Measurements from ENCODE around the gene CHTF8.
"Not testable (repeated sequence)": the region's sequence is repeated elsewhere in the genome, so short reads cannot be mapped to it uniquely, and the experiment has no call there.

CHTF8 gene

DNA sequence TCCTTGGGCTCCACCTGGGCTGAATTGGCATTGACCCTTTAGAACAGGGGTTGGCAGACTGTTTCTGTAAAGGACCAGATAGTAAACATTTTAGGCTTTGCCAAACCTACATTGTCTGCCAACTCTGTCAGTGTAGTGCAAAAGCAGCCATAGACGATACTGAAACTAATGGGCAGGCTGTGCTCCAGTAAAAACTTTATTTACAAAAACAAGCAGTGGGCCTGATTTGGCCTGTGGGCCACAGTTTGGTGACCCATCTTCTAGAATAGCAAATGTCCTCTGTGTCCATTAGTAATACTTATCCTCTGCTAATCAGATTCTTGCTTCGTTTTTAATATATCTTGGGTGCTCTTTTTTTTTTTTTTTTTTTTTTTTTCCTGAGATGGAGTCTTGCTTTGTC, 6.2 kb upstream of the CHTF8 start:
- no peak for DNase-seq

DNA sequence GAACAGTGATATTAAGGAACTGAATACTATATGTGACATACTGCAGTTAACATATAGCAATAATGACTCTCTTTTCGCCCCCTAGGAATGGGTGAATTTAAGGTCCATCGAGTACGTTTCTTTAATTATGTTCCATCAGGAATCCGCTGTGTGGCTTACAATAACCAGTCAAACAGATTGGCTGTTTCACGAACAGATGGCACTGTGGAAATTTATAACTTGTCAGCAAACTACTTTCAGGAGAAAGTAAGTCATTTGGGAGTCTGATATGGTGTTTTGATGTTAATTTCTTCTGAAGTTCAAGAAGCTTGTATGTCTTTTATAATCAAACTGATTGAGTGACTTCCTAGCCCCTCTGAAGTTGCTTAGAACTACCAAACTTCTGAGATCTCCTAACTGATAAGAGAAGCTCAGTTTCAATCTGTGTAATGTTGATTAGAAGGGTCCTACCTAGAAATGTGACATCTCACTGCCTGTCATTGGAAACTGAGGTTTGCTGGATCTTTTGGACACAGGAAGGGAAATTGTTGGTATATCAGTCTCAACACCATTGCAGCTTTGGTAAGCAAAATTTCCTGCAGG, 1.1 kb upstream of the CHTF8 start:
- DNase-seq, result peak in 1 of 2 experiments; percentile 17

DNA sequence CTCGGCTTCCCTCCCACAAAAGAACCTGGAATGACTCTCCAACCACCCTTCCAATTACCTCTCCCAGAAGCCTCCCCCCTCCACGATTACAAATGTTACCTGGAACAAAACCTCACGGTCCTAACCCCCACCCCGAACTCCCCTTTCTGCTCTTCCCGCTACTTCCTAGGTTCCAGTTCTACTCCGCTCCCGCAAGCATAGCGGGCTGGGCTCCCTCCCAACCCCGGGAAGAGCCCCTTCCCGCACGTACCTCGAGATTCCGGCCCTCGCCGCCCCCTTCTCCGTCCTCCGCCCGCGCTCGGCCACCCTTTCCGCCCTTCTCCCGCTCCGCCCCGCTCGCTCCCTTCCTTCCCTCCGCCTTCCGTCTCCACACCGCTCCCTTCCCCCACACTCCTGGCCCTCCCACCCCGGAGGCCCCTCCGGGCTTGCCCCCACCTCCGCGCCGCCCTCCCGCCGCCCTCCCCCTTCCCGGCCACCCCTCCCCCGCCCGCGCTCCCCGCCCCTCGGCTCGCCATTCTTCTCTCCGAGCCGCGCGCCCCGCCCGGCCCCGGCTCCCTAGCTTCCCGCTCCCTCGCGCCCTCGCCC, 457 bp downstream of the CHTF8 start:
- DNase-seq, result peak; percentile 51 to 64

DNA sequence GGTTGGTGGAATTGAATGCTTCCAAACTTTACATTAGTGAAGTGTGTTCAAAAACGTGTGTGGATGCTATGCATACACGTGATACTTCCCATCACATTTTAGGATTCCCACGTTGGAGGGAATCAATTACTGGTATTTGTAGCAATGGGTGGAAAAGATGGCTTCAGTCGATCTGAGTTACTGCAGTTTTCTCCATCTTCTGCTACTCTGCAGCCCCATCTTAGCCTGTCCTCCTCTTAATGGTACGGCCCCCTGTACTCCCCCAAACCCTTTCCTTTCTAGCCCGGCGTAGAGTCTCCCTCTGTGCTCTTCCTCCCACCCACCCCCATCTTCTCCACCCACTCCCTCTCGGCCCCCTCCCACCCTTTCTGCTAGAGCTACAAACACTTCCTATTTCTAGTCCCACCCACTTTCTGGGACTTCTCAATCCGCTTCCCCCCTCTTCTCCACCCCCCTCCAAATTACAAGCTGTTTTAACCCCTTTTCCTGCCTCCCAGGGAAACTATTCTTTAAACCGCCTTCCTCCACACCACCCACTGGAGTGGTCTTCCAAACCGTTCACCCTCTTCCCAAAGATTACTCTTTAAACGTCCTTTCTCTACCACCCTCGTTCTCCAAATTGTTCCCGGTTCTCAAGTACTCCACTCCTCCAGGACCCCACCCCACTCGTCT, 1.1 kb downstream of the CHTF8 start:
- peak; percentile 48 to 71 for DNase-seq

DNA sequence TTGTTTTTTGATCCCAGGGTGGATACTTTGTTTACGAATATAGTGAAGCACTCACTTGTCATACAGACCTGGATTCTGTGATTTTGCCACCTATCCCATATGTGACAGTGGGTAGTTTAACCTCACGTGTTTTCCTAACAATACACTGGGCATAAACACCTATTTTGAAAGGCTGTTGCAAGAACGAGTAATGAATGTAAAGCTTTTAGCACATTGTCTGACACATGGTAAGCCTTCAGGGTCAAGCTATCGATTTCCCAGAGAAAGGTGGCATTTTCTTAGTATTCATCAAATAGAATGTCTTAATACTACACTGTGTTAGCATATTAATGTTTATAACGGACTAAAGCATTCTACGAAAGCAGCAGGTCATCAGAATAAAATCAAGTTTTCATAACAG, 1.9 kb downstream of the CHTF8 start:
- DNase-seq, result peak in 1 of 2 experiments; percentile 34

DNA sequence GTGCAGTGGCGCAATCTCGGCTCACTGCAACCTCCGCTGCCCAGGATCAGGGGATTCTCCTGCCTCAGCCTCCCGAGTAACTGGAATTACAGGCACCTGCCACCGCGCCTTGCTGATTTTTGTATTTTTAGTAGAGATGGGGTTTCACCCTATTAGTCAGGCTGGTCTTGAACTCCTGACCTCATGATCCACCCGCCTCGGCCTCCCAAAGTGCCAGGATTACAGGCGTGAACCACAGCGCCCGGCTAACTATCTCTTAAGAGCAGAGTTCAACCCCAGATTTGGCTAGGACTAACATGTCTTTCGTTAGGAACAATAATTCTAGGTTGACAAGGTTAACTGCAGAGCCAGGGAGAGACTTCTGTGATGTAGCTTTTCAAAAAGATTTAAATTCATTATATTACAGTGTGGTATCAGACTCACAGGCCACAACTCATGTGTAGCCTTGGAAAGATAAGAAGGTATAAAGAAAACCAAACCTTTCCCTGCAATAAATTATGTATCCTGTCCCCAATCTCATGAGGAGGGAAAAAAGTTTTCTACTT, 4.3 kb downstream of the CHTF8 start:
- no peak for DNase-seq

DNA sequence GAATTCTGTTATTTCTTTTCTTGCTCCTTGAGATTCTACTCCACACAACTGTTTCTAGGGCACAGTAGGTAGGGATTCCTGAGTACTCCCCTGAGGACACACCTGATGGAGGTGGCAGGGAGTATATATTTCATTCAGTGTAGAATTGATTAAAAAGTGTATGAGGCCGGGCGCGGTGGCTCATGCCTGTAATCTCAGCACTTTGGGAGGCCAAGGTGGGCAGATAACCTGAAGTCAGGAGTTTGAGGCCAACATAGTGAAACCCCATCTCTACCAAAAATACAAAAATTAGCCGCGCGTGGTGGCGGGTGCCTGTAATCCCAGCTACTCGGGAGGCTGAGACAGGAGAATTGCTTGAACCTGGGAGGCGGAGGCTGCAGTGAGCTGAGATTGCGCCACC, 5.6 kb downstream of the CHTF8 start:
- not testable (repeated sequence) for DNase-seq

DNA sequence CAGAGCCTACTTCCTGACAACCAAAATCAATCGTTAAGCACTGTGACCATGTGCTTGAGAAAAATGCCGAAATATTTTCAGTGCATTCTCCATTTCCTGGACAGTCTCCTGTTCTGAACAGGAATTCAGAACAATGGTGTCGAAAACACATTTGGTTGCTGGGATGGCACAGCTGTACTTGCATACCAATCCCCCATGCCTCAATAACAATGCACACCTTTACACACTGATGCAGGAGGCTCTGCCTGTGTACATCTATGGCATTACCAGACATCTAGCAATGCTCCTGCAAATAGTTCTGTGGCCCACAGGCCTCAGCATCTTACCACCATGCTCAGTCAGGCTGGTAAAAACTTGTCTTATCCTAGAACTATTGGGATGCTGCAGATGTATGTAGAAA, 6.2 kb downstream of the CHTF8 start:
- no peak for DNase-seq

DNA sequence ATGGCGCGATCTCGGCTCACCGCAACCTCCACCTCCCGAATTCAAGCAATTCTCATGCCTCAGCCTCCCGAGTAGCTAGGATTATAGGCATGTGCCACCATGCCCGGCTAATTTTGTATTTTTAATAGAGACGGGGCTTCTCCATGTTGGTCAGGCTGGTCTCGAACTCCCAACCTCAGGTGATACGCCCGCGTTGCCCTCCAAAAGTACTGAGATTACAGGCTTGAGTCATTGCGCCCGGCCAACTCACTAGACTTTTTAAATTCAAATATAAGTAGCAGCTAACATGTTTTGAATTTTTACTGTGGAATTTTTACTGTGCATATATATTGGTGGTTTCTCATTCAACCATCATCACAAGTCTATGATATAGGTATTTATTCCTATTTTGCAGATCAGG, 7.4 kb downstream of the CHTF8 start:
- not testable (repeated sequence) for DNase-seq

DNA sequence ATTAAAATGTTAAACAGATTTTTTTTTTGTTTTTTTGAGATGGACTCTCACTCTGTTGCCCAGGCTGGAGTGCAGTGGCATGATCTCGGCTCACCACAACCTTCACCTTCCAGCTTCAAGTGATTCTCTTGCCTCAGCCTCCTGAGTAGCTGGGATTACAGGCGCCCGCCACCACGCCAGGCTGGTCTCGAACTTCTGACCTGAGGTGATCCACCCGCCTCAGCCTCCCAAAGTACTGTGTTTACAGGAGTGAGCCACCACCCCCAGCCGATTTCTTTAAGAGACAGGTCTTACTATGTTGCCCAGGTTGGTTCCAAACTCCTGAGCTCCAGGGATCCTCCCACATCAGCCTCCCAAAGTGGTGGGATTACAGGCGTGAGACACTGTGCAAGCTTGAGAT, 8.0 kb downstream of the CHTF8 start:
- DNase-seq, result not testable (repeated sequence)

DNA sequence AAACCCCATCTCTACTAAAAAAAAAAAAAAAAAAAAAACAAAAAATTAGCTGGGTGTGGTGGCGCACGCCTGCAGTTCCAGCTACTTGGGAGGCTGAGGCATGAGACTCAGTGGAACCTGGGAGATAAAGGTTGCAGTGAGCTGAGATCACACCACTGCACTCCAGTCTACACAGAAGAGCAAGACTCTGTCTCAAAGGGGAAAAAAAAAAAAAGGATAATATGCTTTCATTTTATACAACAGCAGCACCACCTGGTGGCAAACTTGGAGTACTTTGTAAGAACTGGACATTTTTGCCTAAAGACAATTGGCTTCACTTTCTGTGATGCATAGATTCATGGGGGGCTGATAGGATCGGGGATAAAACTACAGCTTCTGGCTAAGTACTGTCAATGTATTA, 8.5 kb downstream of the CHTF8 start:
- peak; percentile 51 to 88 for DNase-seq

DNA sequence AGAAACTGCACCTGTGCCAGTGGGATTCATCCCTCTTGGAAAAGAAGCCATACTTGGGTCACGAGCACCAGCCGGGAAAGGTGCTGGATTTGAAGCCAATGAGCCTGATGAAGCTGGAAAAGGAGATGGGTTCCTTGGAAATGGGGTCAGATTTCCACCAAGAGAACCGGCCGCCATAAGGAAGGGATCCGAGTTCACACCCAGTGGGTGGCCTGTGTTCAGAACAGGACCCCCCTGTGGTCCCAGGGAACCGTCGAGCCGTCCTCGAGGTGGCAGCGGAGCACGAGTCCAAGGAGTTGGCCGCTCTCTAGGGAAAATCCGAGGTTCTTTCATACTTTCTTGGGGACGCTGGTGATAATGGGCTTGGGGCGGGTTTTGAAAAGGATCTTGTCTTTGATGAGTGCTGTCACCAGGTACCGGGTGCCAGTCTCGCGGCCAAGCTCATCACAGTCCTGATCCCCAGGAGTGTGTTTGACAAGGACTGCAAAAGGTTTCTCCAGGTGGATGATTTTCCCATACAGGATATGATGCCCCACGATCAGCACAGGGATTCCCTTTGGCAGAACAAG, 12.2 kb downstream of the CHTF8 start:
- no peak for DNase-seq

DNA sequence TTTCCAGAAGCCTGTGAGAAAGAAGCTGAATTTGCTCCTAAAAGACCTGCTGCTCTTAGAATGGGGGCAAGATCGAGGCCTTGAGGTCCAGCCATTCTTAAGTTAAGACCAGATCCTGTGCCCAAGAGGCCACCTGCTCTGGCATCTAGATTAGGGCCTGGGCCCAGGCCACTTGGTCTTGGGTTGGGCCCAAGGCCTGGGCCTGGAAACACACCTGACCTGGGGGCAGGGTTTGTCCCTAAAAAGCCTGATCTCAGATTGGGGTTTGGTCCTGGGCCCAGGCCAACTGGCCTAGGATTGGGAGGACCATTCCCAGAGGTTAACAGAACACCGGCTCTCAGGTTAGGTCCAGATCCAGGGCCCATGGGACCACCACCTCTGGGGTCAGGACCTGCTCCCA, 12.9 kb downstream of the CHTF8 start:
- no peak for DNase-seq

DNA sequence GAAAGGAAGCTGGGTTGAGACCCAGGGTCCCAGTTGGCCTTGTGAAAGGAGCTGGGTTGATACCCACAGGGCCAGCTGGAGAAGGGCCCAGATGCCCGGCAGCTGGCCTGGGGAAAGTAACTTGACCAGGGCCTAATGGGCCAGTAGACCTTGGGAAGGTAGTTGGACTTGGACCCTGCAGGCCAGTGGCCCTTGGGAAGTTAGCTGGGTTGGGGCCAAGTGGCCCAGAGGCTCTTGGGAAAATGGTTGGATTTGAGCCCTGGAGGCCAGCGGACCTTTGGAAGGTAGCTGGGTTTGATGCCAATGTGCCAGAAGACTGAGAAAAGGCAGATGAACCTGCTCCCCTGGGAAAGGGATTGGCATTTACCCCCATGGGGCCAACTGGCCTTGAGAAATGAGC, 13.4 kb downstream of the CHTF8 start:
- DNase-seq, result no peak

DNA sequence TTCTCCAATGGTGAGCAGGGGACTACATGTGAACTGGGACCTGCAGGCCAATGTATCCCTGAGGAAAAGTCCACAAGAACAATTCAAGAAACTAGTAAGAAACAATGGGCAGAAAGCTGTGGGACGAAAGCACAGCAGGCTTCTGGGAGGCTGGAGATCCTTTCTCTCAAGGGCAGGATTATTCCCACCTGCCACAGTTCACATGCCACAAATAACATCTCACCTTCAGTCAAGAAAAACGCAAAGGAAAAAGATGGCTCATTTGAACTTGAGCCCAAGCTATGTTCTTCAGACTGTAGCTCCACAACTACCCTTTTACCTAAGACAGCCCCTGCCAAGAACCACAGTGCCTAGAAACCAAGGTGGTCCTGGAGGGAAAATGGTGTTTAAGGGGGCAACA, 13.9 kb downstream of the CHTF8 start:
- no peak for DNase-seq

DNA sequence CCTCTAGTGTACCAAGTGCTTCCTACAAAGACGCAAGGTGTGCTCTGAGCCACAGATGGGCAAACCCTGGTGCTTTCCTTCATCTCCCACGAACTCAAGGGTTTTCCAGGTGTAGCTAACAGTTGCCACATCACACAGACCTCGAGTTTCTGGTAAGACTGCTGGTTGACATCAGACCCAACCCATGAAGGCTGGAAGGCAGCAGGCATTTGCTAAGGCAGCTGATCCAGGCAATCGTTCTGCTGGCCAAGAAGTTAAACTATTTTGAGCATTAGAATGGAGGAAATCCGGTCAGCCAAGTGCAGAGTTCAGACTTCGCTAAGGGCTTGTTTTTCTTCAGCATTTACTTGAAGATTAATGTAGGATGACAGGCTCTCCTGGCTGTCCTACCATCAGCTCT, 15.5 kb downstream of the CHTF8 start:
- no peak for DNase-seq

DNA sequence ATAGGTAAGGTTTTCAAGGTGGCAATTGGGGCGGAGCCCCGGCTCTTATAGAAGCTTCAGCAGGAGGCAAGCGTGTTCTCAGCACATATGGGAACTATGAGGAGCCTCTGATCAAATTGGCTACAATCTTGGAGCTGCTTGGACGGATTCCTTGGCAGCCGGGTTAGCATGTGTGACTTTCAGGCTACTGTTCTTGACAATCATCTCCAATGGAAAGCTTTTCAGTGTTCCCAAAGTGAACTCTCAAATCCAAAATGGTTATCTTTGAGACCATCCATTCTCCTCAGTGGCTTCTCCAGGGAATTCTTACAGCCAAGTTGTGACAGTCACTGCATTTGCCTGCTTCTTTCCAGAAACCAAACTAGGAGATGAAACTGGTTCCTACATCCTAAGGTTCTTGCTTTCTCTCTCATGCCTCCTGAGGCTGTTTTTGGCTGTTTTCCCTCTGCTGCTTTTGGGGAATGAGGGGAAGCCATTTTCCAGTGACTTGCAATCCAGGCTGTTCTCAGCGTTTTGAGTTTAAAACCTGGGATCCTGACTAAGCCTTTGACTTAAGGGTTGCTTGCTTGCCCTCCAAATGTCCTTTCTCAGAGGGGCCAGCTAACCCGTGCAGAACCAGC, 16.0 kb downstream of the CHTF8 start:
- no peak for DNase-seq

DNA sequence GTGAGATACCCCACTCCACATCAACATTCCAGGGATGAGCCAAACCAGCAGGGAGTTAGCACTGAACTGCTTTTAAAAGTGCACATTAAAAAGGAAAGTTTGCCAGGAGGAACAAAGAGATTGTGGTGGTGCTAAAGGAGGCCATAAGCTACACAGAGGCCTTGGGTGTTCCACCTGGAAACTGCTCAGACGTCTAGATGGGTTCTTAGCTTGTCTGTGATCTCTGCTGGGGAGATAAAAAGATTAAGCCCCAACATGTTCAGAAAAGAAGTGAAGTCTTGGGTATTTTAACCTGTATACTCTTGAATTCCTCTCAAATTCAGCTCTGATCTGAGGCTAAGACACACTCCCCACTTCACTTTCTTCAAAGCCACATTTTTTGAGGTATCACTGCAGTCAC, 16.6 kb downstream of the CHTF8 start:
- no peak for DNase-seq

DNA sequence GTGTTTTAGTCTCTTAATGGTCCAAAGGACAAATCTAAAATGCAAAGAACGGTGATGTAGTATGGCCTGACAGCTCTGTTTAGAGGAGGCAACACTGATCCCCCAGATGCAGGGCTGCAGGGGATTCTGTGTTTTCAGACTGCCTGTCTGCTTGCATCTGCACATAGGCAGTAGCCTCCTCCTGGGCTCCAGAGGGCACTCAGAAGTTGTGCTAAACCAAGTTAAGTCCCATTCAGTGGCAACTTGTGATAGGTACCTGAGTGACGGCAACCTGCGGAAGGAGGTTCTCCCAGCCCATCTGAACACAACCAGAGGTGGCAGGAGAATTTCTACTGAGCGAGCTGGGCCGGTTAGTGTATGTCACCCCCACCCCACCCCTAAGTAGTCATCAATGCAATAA, 17.0 kb downstream of the CHTF8 start:
- DNase-seq, result no peak

DNA sequence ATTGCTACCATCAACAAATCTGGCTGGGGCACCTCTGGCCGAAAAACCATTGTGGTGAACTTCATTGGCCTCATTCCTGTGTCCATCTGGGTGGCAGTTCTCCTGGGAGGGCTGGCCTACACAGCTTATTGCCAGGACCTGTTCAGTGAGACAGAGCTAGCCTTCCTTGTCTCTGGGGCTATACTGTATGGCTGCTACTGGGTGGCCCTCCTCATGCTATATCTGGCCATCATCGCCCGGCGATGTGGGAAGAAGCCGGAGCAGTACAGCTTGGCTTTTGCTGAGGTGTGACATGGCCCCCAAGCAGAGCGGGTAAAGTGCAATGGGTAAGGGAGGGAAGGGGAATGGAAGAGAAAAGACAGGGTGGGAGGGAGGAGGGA, 17.4 kb downstream of the CHTF8 start:
- no peak for DNase-seq

DNA sequence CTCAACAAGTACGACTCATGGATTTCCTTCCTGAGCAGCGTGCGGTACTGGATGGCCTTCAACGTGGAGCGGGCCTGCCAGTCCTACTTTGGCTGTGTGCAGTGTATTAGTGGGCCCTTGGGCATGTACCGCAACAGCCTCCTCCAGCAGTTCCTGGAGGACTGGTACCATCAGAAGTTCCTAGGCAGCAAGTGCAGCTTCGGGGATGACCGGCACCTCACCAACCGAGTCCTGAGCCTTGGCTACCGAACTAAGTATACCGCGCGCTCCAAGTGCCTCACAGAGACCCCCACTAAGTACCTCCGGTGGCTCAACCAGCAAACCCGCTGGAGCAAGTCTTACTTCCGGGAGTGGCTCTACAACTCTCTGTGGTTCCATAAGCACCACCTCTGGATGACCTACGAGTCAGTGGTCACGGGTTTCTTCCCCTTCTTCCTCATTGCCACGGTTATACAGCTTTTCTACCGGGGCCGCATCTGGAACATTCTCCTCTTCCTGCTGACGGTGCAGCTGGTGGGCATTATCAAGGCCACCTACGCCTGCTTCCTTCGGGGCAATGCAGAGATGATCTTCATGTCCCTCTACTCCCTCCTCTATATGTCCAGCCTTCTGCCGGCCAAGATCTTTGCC, 17.9 kb downstream of the CHTF8 start:
- DNase-seq, result no peak

DNA sequence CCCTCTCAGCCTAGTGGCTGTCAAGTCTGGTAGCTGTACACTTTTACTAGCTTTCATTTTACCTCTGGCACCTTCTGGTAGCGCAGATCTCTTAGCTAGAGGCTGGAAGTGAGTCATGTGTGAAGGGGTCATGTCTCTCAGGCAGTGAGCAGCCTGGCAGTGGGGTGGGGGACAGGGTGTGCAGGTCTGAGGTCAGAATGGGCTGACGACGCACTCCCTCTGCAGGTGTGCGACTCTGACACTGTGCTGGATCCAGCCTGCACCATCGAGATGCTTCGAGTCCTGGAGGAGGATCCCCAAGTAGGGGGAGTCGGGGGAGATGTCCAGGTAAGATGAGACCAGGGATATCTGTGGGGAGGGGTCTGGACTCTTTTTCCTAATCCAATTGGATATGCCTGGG, 19.2 kb downstream of the CHTF8 start:
- no peak for DNase-seq

Measured in NCI-H524 (cell line).